ENCODE data around the gene TSN. TPM values are rescaled to one million over a fixed set of nuclear protein-coding genes. Genes with fewer than 3 reads are reported as not detected.

TSN gene
- total RNA-seq: 10 to 100 TPM; 12.6 to 30.3 (median 24.9) TPM
- 10 to 100 TPM; 10.9 to 22.5 TPM for polyA plus RNA-seq

DNA sequence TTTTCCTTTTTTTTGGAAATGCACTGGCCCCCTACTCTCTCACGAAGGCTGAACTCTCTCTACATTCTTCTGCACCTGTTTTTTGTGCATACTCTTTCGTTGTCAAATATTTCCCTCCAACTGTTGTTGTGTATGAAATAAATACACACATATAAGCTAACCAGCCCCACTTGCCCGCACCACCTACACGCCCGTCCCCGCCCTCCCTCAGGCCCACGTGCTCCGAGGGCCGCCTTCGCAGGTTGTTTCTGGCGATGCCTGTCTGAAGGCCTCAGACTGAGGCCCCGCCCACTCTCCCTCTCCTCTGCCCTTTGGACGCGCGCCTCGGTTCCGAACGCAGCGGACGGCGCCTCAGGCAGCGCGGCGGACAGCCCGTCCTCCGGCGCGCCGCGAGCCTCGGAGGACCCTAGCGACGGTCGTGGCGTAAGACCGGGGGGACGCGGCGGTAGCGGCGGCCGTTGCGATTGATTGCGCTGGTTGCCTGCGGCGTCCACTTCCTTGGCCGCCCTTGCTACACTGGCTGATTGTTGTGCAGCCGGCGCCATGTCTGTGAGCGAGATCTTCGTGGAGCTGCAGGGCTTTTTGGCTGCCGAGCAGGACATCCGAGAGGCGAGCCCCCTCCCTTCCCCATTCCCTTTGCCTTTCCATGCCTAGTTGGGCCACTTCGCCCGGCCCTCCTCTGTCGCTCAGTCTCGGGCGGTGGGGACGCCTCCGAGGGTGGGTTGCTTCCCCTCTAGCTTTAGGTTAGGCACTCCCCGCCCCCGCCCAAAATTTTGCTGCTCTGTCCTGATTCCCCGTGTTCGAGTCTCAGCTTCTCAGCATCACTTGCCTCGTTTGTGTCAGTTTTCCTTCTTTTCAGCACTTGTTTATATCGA, at the start of gene TSN:
Gene TSN (plus strand): TSS at position 415 of the 875 bp plus-strand sequence. CDS start 129 bp downstream, at position 544.
- FAIRE-seq (no peak), DNase-seq (peak; percentile 96 to 98 (median 98)), ATAC-seq (peak; percentile 99 to 100 (median 99))
- Histone ChIP-seq H3K36me3 (peaks cover 0 to 4% (median 0%) of the 10 kb centered on the region in 3 donors), H3K27ac (peak within 1 kb of the TSS; percentile 41 to 78 (median 64)), H3K4me3 (peak within 1 kb of the TSS; percentile 88 to 99 (median 95)), H3K9me3 (no peaks in the 10 kb centered on the region), H3K4me1 (peaks cover 9 to 18% (median 11%) of the 10 kb centered on the region in 3 donors), H3K27me3 (no peaks in the 10 kb centered on the region)
- 0% methylated on average over 62 to 67 of the region's 67 CpGs for WGBS, 2 donors
- intact Hi-C loops (cut with DNase I): no loop called here
- TF ChIP-seq, protein P1, sequence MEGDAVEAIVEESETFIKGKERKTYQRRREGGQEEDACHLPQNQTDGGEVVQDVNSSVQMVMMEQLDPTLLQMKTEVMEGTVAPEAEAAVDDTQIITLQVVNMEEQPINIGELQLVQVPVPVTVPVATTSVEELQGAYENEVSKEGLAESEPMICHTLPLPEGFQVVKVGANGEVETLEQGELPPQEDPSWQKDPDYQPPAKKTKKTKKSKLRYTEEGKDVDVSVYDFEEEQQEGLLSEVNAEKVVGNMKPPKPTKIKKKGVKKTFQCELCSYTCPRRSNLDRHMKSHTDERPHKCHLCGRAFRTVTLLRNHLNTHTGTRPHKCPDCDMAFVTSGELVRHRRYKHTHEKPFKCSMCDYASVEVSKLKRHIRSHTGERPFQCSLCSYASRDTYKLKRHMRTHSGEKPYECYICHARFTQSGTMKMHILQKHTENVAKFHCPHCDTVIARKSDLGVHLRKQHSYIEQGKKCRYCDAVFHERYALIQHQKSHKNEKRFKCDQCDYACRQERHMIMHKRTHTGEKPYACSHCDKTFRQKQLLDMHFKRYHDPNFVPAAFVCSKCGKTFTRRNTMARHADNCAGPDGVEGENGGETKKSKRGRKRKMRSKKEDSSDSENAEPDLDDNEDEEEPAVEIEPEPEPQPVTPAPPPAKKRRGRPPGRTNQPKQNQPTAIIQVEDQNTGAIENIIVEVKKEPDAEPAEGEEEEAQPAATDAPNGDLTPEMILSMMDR (IDR thresholded peaks at IDR 0.05): no peak

DNA sequence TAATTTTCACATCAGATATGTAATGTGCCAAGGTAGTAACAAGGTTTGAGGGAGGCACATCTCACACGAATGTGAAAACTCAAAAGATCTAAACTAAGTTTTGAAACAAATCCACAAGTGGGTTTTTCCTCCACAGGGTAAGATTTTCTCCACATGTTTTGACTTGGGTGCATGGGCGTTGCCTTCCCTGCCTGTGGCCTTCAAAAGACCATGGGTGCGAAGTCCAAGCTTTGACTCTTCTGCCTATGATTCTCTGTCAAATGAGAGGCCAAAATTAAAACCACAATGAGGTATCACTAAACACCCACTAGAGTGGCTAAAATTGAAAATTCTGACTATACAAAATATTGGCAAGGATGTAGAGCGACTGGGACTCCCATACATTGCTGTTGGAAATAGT, 49.5 kb upstream of the TSN start:
- no peak overlapping the region for H3K4me3 ChIP-seq
- FAIRE-seq (no peak), ATAC-seq (no peak), DNase-seq (no peak)
- H3K9me3 ChIP-seq: no peaks in the 10 kb centered on the region
- H3K4me1 ChIP-seq: peaks cover 0 to 4% (median 3%) of the 10 kb centered on the region in 3 donors
- 82 to 83% methylated on average over 4 of the region's 4 CpGs for WGBS, 2 donors
- H3K27ac ChIP-seq: peak overlapping the region in 3 of 4 donors; percentile 72 to 80 (median 79)
- H3K27me3 ChIP-seq: no peaks in the 10 kb centered on the region
- TF ChIP-seq, protein P1 (IDR thresholded peaks at IDR 0.05): no peak
- intact Hi-C loops (cut with DNase I): no loop called here
- H3K36me3 ChIP-seq: no peaks in the 10 kb centered on the region

DNA sequence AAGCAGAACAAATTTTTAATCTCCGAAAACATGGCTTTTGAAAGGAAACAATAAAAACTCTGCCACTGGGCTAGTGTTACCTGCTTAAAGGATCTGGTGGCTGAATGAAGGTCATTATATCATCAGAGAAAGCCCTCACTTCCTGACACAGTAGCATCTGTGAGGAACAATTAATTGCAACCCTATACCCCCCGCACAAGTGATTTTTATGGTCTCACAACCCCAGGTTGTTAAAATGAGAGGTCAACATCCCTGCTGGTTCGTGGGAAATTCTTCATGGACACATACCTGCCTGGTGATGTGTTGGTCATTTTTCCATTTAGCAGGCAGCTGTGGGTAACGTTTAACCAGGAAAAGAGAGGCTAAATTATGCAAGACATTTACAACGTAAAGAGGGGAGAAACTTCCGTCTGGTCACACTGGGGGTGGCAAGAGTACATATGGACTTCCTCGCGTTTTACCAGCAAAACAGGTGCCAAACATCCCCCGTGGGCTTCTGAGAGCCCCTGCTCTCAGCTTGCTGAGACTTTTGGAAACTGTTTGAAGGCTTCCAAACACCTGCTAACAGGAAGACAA, 48.0 kb upstream of the TSN start:
- H3K36me3 ChIP-seq: no peaks in the 10 kb centered on the region
- ATAC-seq (peak; percentile 75 to 85 (median 84)), FAIRE-seq (no peak), DNase-seq (peak in 2 of 6 donors; percentile 43 to 50)
- peaks cover 0 to 4% (median 3%) of the 10 kb centered on the region in 3 donors for H3K4me1 ChIP-seq
- intact Hi-C loops (cut with DNase I): no loop called here
- WGBS, 2 donors: 44 to 47% methylated on average over 9 of the region's 9 CpGs
- H3K27me3 ChIP-seq: no peaks in the 10 kb centered on the region
- peak overlapping the region; percentile 72 to 80 (median 76) for H3K27ac ChIP-seq
- H3K9me3 ChIP-seq: no peaks in the 10 kb centered on the region
- TF ChIP-seq, protein P1 (IDR thresholded peaks at IDR 0.05): no peak
- no peak overlapping the region for H3K4me3 ChIP-seq

DNA sequence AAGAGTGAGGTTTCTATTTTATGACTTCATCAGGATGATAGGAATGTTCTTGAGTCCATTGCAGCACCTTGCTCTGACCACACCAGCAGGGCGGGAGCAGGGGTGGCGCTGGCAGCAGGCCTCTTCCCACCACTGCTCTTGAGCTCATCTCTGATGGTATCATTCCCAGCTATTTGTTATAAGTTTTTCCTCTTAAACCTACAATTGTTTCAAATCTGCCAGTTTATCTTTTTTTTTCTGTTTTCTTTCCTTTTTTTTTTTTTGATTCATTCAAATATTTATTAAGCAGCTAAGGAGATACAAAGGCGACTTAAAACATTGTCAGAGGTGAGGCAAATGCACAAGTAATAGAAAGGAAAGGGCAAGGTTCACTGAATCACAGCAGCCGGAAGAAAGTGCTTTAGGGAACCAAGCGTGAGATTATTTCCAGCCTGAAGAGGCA, 47.5 kb upstream of the TSN start:
- peak overlapping the region; percentile 72 to 80 (median 76) for H3K27ac ChIP-seq
- FAIRE-seq: no peak
- peak in 3 of 6 donors; percentile 47 to 54 (median 50) for DNase-seq

More for the DNA sequence above, 47.5 kb upstream of the TSN start:
- TF ChIP-seq, protein P1 (IDR thresholded peaks at IDR 0.05): no peak
- 46 to 49% methylated on average over 5 of the region's 5 CpGs for WGBS, 2 donors
- intact Hi-C loops (cut with DNase I): no loop called here
- no peaks in the 10 kb centered on the region for H3K9me3 ChIP-seq
- peak; percentile 73 to 86 (median 80) for ATAC-seq
- H3K4me3 ChIP-seq: no peak overlapping the region
- H3K27me3 ChIP-seq: no peaks in the 10 kb centered on the region
- H3K4me1 ChIP-seq: peaks cover 0 to 4% (median 3%) of the 10 kb centered on the region in 3 donors
- no peaks in the 10 kb centered on the region for H3K36me3 ChIP-seq
